ENCODE data around the gene FAM107A.

DNA sequence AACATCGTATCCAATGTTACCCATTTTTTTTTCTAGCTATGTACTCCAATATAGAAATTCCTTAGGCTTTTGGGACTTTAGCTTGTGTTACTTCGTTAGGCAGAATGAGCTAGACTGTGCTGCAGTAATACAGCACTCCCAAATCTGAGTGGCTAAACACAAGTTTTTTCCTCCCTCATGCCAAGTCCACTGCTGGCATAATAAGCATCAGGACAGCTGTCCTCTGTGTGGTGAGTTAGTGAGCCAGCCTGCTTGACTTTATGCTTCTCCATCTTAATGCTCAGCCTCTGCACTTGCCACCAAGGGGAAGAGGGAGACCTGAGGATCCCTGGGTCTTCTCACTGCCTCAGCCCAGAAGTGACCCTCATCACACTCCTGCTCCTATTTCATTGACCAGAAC lies 22.0 kb downstream of the FAM107A start:
- TF ChIP-seq SRSF4 (IDR thresholded peaks at IDR 0.05; ENCODE audit: low read depth, low read length, poor library complexity, severe bottlenecking), result no peak
- no peak for TF ChIP-seq ZNF564 (CRISPR knock-in tag; IDR thresholded peaks at IDR 0.05)
- TF ChIP-seq, protein P1, sequence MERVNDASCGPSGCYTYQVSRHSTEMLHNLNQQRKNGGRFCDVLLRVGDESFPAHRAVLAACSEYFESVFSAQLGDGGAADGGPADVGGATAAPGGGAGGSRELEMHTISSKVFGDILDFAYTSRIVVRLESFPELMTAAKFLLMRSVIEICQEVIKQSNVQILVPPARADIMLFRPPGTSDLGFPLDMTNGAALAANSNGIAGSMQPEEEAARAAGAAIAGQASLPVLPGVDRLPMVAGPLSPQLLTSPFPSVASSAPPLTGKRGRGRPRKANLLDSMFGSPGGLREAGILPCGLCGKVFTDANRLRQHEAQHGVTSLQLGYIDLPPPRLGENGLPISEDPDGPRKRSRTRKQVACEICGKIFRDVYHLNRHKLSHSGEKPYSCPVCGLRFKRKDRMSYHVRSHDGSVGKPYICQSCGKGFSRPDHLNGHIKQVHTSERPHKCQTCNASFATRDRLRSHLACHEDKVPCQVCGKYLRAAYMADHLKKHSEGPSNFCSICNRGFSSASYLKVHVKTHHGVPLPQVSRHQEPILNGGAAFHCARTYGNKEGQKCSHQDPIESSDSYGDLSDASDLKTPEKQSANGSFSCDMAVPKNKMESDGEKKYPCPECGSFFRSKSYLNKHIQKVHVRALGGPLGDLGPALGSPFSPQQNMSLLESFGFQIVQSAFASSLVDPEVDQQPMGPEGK (CRISPR knock-in tag; IDR thresholded peaks at IDR 0.05), result no peak
- no peak for TF ChIP-seq RXRA (CRISPR knock-in tag; IDR thresholded peaks at IDR 0.05)
- TF ChIP-seq ZNF557 (CRISPR knock-in tag; IDR thresholded peaks at IDR 0.05), result no peak
- TF ChIP-seq EZH2 (conservative IDR thresholded peaks at IDR 0.05; ENCODE audit: low read depth, low read length), result no peak
- TF ChIP-seq, protein P2, sequence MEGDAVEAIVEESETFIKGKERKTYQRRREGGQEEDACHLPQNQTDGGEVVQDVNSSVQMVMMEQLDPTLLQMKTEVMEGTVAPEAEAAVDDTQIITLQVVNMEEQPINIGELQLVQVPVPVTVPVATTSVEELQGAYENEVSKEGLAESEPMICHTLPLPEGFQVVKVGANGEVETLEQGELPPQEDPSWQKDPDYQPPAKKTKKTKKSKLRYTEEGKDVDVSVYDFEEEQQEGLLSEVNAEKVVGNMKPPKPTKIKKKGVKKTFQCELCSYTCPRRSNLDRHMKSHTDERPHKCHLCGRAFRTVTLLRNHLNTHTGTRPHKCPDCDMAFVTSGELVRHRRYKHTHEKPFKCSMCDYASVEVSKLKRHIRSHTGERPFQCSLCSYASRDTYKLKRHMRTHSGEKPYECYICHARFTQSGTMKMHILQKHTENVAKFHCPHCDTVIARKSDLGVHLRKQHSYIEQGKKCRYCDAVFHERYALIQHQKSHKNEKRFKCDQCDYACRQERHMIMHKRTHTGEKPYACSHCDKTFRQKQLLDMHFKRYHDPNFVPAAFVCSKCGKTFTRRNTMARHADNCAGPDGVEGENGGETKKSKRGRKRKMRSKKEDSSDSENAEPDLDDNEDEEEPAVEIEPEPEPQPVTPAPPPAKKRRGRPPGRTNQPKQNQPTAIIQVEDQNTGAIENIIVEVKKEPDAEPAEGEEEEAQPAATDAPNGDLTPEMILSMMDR (CRISPR knock-in tag; IDR thresholded peaks at IDR 0.05), result no peak
- no peak for TF ChIP-seq YY1 (IDR thresholded peaks at IDR 0.05; ENCODE audit: insufficient read depth, insufficient replicate concordance, low read depth, low read length)
- no peak for TF ChIP-seq PRMT3 (CRISPR knock-in tag; IDR thresholded peaks at IDR 0.05; ENCODE audit: borderline replicate concordance, low read depth)
- TF ChIP-seq CHCHD3 (CRISPR knock-in tag; IDR thresholded peaks at IDR 0.05), result no peak

Measured in HepG2 (cell line).